Fibroblast of lung (primary cell): ENCODE measurements around the gene RNF126.

Experiments
- EZH2 ChIP-seq: IDR thresholded peaks from 2 replicates; pipeline ENCODE4 v1.5.1; 2012; ENCODE audit warnings: low read length, control low read depth, mild to moderate bottlenecking; ENCODE audit errors: missing control alignments
- TF ChIP-seq, protein P1 (sequence below), 2 donors: IDR thresholded peaks in 1 of 2; conservative IDR thresholded peaks in 1 of 2; 1 replicate in 1 of 2; 2 replicates in 1 of 2; pipeline ENCODE4 v1.5.1; 2011 to 2012; ENCODE audit warnings: low read length in 2 of 2, control low read depth in 1 of 2, inconsistent platforms in 1 of 2, low read depth in 1 of 2, mild to moderate bottlenecking in 1 of 2

DNA sequence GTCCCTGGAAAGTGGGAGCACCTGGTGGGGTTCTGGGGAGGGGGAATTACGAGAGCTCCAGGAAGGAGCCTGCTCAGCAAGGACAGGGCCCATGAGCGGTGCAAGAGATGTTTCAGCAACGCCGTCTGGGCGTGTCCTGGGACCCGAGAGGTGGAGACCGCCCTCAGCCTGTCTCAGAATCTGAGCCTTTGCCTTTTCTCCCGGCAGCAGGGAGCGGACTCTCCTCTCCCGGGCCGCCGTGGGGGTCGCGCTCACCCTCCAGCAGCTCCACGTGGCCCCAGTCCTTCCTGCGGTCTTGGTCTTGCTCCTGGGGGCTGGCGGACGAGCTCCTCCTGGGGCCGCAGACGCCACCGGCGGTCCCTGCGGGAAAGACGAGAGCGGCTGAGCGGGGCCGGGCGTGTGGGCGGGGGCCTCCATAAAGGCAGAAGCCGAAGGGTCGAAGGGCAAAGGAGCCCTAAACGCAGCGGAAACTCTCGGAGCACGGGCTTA is 30.4 kb downstream of the RNF126 start:
- TF ChIP-seq, protein P1, sequence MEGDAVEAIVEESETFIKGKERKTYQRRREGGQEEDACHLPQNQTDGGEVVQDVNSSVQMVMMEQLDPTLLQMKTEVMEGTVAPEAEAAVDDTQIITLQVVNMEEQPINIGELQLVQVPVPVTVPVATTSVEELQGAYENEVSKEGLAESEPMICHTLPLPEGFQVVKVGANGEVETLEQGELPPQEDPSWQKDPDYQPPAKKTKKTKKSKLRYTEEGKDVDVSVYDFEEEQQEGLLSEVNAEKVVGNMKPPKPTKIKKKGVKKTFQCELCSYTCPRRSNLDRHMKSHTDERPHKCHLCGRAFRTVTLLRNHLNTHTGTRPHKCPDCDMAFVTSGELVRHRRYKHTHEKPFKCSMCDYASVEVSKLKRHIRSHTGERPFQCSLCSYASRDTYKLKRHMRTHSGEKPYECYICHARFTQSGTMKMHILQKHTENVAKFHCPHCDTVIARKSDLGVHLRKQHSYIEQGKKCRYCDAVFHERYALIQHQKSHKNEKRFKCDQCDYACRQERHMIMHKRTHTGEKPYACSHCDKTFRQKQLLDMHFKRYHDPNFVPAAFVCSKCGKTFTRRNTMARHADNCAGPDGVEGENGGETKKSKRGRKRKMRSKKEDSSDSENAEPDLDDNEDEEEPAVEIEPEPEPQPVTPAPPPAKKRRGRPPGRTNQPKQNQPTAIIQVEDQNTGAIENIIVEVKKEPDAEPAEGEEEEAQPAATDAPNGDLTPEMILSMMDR (conservative IDR thresholded peaks at IDR 0.05 in 1 of 2, IDR thresholded peaks at IDR 0.05 in 1 of 2; ENCODE audit: low read depth in 1 of 2, low read length in 2 of 2) = no peak
- no peak for TF ChIP-seq EZH2
